Ishikawa (cell line): ENCODE results near the gene ERBB4.

ENCODE experiments used
- CEBPB ChIP-seq: IDR thresholded peaks from 2 replicates; pipeline ENCODE4 v1.6.1; 2012
- CREB1 ChIP-seq: IDR thresholded peaks from 2 replicates; pipeline ENCODE4 v1.6.1; 2012; ENCODE audit warnings: low read depth
- EGR1 ChIP-seq: IDR thresholded peaks from 2 replicates; pipeline ENCODE4 v1.6.1; 2012
- EP300 ChIP-seq: IDR thresholded peaks from 2 replicates; pipeline ENCODE4 v1.6.1; 2012; ENCODE audit warnings: borderline replicate concordance
- FOXM1 ChIP-seq: IDR thresholded peaks from 2 replicates; pipeline ENCODE4 v1.6.1; 2012; ENCODE audit warnings: low read depth, borderline replicate concordance
- NFIC ChIP-seq: IDR thresholded peaks from 2 replicates; pipeline ENCODE4 v1.6.1; 2012
- RAD21 ChIP-seq: IDR thresholded peaks from 2 replicates; pipeline ENCODE4 v1.6.1; 2012; ENCODE audit warnings: low read depth
- TAF1 ChIP-seq: IDR thresholded peaks from 2 replicates; pipeline ENCODE4 v1.6.1; 2012; ENCODE audit warnings: low read depth, mild to moderate bottlenecking
- TCF12 ChIP-seq: IDR thresholded peaks from 2 replicates; pipeline ENCODE4 v1.6.1; 2012; ENCODE audit warnings: low read depth
- TEAD4 ChIP-seq: IDR thresholded peaks from 2 replicates; pipeline ENCODE4 v1.6.1; 2012
- YY1 ChIP-seq: IDR thresholded peaks from 2 replicates; pipeline ENCODE4 v1.6.1; 2012; ENCODE audit warnings: low read depth
- ZBTB7A ChIP-seq: IDR thresholded peaks from 2 replicates; pipeline ENCODE4 v1.6.1; 2012; ENCODE audit warnings: low read depth
- TF ChIP-seq, protein P1 (sequence below): IDR thresholded peaks from 2 replicates; pipeline ENCODE4 v1.6.1; 2012
- TF ChIP-seq, protein P2 (sequence below): IDR thresholded peaks from 2 replicates; pipeline ENCODE4 v1.6.1; 2012; ENCODE audit warnings: low read depth, mild to moderate bottlenecking
- TF ChIP-seq, protein P3 (sequence below): IDR thresholded peaks from 2 replicates; pipeline ENCODE4 v1.6.1; 2012

Gene ERBB4

DNA sequence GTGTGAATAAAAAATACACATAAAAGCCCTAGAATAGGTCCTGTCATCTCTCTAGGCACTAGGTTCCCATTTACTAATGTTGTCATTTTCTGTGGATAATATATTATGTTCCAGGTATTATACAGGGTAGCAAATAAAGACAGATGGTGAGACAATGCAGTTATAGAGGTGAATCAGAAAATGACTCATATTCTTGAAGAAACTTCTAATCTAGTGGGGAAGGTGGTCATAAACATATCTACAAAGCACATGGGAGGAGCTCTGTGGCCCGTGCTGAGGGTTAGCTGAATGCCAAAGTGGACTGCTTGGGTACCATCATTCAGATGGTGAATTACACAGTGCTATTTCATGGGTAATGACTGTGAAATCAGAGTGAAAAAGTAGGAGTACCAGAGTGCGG, 700.9 kb downstream of the ERBB4 start:
- TF ChIP-seq FOXM1: no peak
- TF ChIP-seq CEBPB: no peak
- TF ChIP-seq EGR1: no peak
- no peak for TF ChIP-seq TCF12
- TF ChIP-seq, protein P1, sequence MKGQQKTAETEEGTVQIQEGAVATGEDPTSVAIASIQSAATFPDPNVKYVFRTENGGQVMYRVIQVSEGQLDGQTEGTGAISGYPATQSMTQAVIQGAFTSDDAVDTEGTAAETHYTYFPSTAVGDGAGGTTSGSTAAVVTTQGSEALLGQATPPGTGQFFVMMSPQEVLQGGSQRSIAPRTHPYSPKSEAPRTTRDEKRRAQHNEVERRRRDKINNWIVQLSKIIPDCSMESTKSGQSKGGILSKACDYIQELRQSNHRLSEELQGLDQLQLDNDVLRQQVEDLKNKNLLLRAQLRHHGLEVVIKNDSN: no peak
- no peak for TF ChIP-seq YY1
- no peak for TF ChIP-seq CREB1
- TF ChIP-seq, protein P2, sequence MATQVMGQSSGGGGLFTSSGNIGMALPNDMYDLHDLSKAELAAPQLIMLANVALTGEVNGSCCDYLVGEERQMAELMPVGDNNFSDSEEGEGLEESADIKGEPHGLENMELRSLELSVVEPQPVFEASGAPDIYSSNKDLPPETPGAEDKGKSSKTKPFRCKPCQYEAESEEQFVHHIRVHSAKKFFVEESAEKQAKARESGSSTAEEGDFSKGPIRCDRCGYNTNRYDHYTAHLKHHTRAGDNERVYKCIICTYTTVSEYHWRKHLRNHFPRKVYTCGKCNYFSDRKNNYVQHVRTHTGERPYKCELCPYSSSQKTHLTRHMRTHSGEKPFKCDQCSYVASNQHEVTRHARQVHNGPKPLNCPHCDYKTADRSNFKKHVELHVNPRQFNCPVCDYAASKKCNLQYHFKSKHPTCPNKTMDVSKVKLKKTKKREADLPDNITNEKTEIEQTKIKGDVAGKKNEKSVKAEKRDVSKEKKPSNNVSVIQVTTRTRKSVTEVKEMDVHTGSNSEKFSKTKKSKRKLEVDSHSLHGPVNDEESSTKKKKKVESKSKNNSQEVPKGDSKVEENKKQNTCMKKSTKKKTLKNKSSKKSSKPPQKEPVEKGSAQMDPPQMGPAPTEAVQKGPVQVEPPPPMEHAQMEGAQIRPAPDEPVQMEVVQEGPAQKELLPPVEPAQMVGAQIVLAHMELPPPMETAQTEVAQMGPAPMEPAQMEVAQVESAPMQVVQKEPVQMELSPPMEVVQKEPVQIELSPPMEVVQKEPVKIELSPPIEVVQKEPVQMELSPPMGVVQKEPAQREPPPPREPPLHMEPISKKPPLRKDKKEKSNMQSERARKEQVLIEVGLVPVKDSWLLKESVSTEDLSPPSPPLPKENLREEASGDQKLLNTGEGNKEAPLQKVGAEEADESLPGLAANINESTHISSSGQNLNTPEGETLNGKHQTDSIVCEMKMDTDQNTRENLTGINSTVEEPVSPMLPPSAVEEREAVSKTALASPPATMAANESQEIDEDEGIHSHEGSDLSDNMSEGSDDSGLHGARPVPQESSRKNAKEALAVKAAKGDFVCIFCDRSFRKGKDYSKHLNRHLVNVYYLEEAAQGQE: no peak
- TF ChIP-seq TEAD4: no peak
- TF ChIP-seq RAD21: no peak
- TF ChIP-seq, protein P3, sequence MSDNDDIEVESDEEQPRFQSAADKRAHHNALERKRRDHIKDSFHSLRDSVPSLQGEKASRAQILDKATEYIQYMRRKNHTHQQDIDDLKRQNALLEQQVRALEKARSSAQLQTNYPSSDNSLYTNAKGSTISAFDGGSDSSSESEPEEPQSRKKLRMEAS: no peak
- TF ChIP-seq NFIC: no peak
- TF ChIP-seq TAF1: no peak

DNA sequence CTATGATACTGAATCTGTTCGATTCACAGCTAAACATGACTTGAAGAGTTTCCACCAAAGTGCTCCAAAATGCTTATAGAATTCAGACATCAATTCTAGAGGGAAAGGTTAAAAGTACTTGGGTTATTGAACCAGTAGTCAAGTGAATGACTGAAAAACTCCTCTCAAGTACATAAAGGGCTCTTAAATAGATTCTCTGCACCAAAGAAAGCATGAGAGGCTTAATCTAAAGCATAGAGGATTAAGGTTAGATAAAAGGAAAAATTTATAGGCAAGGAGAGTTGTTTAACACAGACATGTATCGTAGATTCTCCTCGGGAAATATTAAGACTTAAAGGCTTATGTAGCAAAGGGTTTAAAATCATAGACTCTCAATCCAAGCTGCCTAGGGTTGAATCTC, 701.4 kb downstream of the ERBB4 start:
- TF ChIP-seq ZBTB7A (no peak), CREB1 (no peak), NFIC (no peak), EP300 (no peak), TCF12 (no peak), CEBPB (no peak), TAF1 (no peak), RAD21 (no peak), EGR1 (no peak), FOXM1 (no peak), TEAD4 (no peak), YY1 (no peak)
- TF ChIP-seq, protein P1: no peak
- TF ChIP-seq, protein P3: no peak
- TF ChIP-seq, protein P2: no peak

DNA sequence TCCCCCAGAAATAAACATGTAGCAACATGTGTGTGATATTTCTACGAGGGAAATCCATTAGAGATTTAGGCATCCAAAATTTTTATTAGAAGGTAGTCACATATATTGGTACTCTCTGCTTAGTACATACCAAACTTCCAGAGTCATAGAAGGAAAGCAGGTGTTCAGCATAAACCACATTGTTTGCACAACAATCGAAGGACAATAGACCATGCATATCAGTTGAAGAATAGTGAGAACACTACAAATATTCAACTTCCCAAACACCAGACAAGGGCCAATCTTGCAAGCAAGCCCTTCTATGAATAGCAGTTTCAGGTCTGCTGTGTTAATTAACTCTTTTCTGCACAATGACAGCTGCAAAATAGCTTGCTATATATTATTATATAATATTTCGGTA, 702.2 kb downstream of the ERBB4 start:
- TF ChIP-seq NFIC (no peak), ZBTB7A (no peak), CEBPB (no peak), EGR1 (no peak), FOXM1 (no peak)
- TF ChIP-seq, protein P2: no peak

DNA sequence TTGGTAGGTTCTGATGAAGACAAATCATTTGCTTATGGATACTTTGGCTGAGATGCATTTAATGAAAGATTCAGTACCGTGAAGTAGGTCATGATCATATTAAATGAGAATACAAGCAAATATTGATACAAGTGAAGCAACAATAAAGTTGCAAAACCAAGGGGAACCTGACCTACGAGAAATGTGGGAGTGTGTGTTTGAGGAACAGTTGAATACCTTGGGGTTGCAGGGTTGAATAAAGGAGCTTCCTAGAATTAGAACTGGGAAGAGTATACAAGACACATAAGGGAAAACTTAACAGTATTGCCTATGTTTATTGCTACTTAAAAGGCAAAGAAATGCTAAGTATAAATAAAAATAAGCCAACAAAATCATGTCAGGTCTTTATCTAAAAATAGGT, 702.9 kb downstream of the ERBB4 start:
- TF ChIP-seq, protein P3: no peak
- TF ChIP-seq, protein P2: no peak
- TF ChIP-seq YY1: no peak
- no peak for TF ChIP-seq EP300
- TF ChIP-seq RAD21: no peak
- TF ChIP-seq TAF1: no peak
